ENCODE data around the gene MATN3. TPM values are rescaled to one million over a fixed set of nuclear protein-coding genes. Genes with fewer than 3 reads are reported as not detected.

MATN3 gene
- total RNA-seq, 1 experiment from 2014 or later: 1.6 TPM

DNA sequence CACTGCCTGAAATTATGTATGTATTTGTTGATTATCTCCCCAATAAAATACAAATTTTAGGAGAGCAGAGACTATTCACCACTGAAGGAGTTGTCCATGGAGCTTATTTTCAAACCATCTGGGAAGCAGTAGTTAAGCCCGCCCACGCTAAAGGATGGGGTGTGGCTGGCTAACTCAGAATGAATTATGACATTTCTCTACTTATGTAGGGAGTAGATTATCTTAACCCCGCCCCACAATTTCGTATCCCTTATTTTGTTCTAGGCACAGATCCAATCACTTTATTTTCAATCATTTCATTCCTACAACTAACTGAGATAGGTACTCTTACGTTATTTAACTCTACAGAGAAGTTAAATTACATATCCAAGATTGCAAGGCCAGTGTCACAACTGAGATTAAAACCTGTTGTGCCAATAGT lies 40.4 kb upstream of the MATN3 start:
- peak; percentile 73 for DNase-seq

DNA sequence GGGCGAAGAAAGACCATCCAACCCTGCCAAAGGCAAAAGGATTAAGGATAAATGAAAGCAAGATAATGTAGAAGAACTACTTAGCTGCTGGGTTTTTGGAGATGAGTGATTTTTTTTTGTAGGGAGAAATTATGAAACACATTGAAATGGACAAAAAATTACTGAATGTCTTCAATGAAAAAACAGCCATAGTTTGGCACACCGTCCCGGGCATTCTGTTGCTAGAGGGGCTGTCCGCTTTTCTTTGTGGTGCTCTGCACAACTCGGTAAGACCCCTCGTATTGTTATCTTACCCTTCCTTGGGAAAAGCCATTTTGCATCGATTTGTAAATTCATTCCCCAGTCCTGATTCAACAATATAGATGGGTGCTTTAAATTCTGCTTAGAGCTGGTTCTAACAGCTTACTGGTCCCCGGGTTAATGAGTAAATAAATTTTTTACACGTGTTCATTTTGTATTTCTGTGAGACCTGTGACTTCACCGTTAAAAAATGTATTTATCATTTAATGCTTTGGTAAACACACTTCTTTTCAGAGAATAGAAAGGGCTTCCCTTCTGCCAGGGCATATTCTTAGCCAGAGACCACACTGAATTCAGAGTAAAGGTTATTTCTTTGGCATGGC lies 39.9 kb upstream of the MATN3 start:
- H2AFZ ChIP-seq (ENCODE audit: low read length): peak overlapping the region; percentile 94
- DNase-seq: peak; percentile 58

More for the DNA sequence above, 40.4 kb upstream of the MATN3 start:
- peak overlapping the region; percentile 95 for H3K4me2 ChIP-seq (ENCODE audit: low read length)
- H3K36me3 ChIP-seq (ENCODE audit: low read depth, low read length): no peaks in the 10 kb centered on the region
- peak; percentile 32 for ATAC-seq
- H3K27me3 ChIP-seq (ENCODE audit: low read length): no peaks in the 10 kb centered on the region
- peaks cover 24% of the 10 kb centered on the region for H4K20me1 ChIP-seq (ENCODE audit: low read length)
- H3K4me3 ChIP-seq (ENCODE audit: low read length): peak overlapping the region; percentile 79
- H3K9me2 ChIP-seq (replicated peaks; ENCODE audit: low read length): no peaks in the 10 kb centered on the region
- intact Hi-C loops (cut with micrococcal nuclease): loop anchor here (1.0 to 5.0 kb wide), 2 partner anchors 11 to 141 kb away; no protein-coding TSS in a partner anchor
- ChIA-PET POLR2A (ENCODE audit: unreplicated experiment) (no interaction called here), CTCF (interaction anchor here (1.3 kb wide), 1 partner anchor 38 kb away, joined by 7 read pairs; no protein-coding TSS in a partner anchor)
- H3K79me2 ChIP-seq (ENCODE audit: low read length): peaks cover 35% of the 10 kb centered on the region
- peak overlapping the region; percentile 94 for H2AFZ ChIP-seq (ENCODE audit: low read length)
- H3K9ac ChIP-seq (ENCODE audit: low read length): peak overlapping the region; percentile 93
- peaks cover 5% of the 10 kb centered on the region for H3F3A ChIP-seq (ENCODE audit: low read length, unreplicated experiment)
- peaks cover 31% of the 10 kb centered on the region for H3K4me1 ChIP-seq (ENCODE audit: insufficient read depth, low read length)
- H3K27ac ChIP-seq (ENCODE audit: low read length): peak overlapping the region; percentile 91
- no peaks in the 10 kb centered on the region for H3K9me3 ChIP-seq (ENCODE audit: low read length)
- no peak for TF ChIP-seq EZH2 (IDR thresholded peaks at IDR 0.05; ENCODE audit: low read length, unreplicated experiment)
- no peak for TF ChIP-seq EZH2phosphoT487 (IDR thresholded peaks at IDR 0.05; ENCODE audit: borderline replicate concordance, low read length)
- TF ChIP-seq, protein P1, sequence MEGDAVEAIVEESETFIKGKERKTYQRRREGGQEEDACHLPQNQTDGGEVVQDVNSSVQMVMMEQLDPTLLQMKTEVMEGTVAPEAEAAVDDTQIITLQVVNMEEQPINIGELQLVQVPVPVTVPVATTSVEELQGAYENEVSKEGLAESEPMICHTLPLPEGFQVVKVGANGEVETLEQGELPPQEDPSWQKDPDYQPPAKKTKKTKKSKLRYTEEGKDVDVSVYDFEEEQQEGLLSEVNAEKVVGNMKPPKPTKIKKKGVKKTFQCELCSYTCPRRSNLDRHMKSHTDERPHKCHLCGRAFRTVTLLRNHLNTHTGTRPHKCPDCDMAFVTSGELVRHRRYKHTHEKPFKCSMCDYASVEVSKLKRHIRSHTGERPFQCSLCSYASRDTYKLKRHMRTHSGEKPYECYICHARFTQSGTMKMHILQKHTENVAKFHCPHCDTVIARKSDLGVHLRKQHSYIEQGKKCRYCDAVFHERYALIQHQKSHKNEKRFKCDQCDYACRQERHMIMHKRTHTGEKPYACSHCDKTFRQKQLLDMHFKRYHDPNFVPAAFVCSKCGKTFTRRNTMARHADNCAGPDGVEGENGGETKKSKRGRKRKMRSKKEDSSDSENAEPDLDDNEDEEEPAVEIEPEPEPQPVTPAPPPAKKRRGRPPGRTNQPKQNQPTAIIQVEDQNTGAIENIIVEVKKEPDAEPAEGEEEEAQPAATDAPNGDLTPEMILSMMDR (conservative IDR thresholded peaks at IDR 0.05; ENCODE audit: low read depth, low read length): no peak
- BruUV-seq (replicated peaks): no TSS peak

More for the DNA sequence above, 39.9 kb upstream of the MATN3 start:
- peaks cover 33% of the 10 kb centered on the region for H3K4me1 ChIP-seq (ENCODE audit: insufficient read depth, low read length)
- H3K4me3 ChIP-seq (ENCODE audit: low read length): peak overlapping the region; percentile 79
- peak overlapping the region; percentile 91 for H3K27ac ChIP-seq (ENCODE audit: low read length)
- POLR2A ChIA-PET (ENCODE audit: unreplicated experiment): no interaction called here
- peak; percentile 2 for ATAC-seq
- peaks cover 5% of the 10 kb centered on the region for H3F3A ChIP-seq (ENCODE audit: low read length, unreplicated experiment)
- H3K4me2 ChIP-seq (ENCODE audit: low read length): peak overlapping the region; percentile 95
- peak overlapping the region; percentile 93 for H3K9ac ChIP-seq (ENCODE audit: low read length)
- H3K9me3 ChIP-seq (ENCODE audit: low read length): no peaks in the 10 kb centered on the region
- TF ChIP-seq, protein P1 (conservative IDR thresholded peaks at IDR 0.05; ENCODE audit: low read depth, low read length): no peak
- TF ChIP-seq EZH2 (IDR thresholded peaks at IDR 0.05; ENCODE audit: low read length, unreplicated experiment) (no peak), EZH2phosphoT487 (IDR thresholded peaks at IDR 0.05; ENCODE audit: borderline replicate concordance, low read length) (no peak)
- peaks cover 40% of the 10 kb centered on the region for H3K79me2 ChIP-seq (ENCODE audit: low read length)
- H3K9me2 ChIP-seq (replicated peaks; ENCODE audit: low read length): no peaks in the 10 kb centered on the region
- H3K27me3 ChIP-seq (ENCODE audit: low read length): no peaks in the 10 kb centered on the region
- H3K36me3 ChIP-seq (ENCODE audit: low read depth, low read length): no peaks in the 10 kb centered on the region
- CTCF ChIA-PET: interaction anchor here (1.3 kb wide), 1 partner anchor 37 kb away, joined by 7 read pairs; no protein-coding TSS in a partner anchor
- TSS peak; percentile 94 for BruUV-seq (replicated peaks)
- peaks cover 24% of the 10 kb centered on the region for H4K20me1 ChIP-seq (ENCODE audit: low read length)
- intact Hi-C loops (cut with micrococcal nuclease): loop anchor here (1.0 to 5.0 kb wide), 2 partner anchors 10 to 140 kb away; no protein-coding TSS in a partner anchor

Measured in PC-3 (cell line).